ENCODE measurements around the gene NOXRED1.

Gene NOXRED1

GRCh38 chr14:77378701-77379100, 44.6 kb downstream of the NOXRED1 start:
- no peak for DNase-seq (ENCODE audit: extremely low read depth, low read depth)

GRCh38 chr14:77377502-77377844, 45.9 kb downstream of the NOXRED1 start:
- peak overlapping the region; percentile 60 for H3K4me3 ChIP-seq (replicated peaks; ENCODE audit: low read depth, low read length)
- no peak for DNase-seq (ENCODE audit: extremely low read depth, low read depth)
- no peak for TF ChIP-seq CTCF (IDR thresholded peaks at IDR 0.05; ENCODE audit: low read depth, low read length, missing control alignments)

More at GRCh38 chr14:77378701-77379100, 44.6 kb downstream of the NOXRED1 start:
- no peak for TF ChIP-seq CTCF (IDR thresholded peaks at IDR 0.05; ENCODE audit: low read depth, low read length, missing control alignments)
- no peak overlapping the region for H3K4me3 ChIP-seq (replicated peaks; ENCODE audit: low read depth, low read length)

- peak within 1 kb of the TSS; percentile 60 for H3K4me3 ChIP-seq (replicated peaks; ENCODE audit: low read depth, low read length)
- no peak for TF ChIP-seq CTCF (IDR thresholded peaks at IDR 0.05; ENCODE audit: low read depth, low read length, missing control alignments)
- peak; percentile 57 for DNase-seq (ENCODE audit: extremely low read depth, low read depth)
Measured at GRCh38 chr14:77376771-77377501, 46.4 kb downstream of the NOXRED1 start, which contains the start of the genes SAMD15 and TMED8. Gene SAMD15 (plus strand): TSS chr14:77377379. CDS start chr14:77377419, 40 bp downstream. Gene TMED8 (minus strand): TSS chr14:77377094. CDS start chr14:77377053, 41 bp downstream.

- DNase-seq (ENCODE audit: extremely low read depth, low read depth), result no peak
- H3K4me3 ChIP-seq (replicated peaks; ENCODE audit: low read depth, low read length), result peak overlapping the region; percentile 60
- no peak for TF ChIP-seq CTCF (IDR thresholded peaks at IDR 0.05; ENCODE audit: low read depth, low read length, missing control alignments)
Measured at GRCh38 chr14:77375973-77376770, 47.2 kb downstream of the NOXRED1 start.

GRCh38 chr14:77375164-77375950, 48.0 kb downstream of the NOXRED1 start:
- TF ChIP-seq CTCF (IDR thresholded peaks at IDR 0.05; ENCODE audit: low read depth, low read length, missing control alignments), result no peak
- no peak for DNase-seq (ENCODE audit: extremely low read depth, low read depth)
- peak overlapping the region; percentile 60 for H3K4me3 ChIP-seq (replicated peaks; ENCODE audit: low read depth, low read length)

- DNase-seq (ENCODE audit: extremely low read depth, low read depth), result no peak
- no peak overlapping the region for H3K4me3 ChIP-seq (replicated peaks; ENCODE audit: low read depth, low read length)
- TF ChIP-seq CTCF (IDR thresholded peaks at IDR 0.05; ENCODE audit: low read depth, low read length, missing control alignments), result no peak
Measured at GRCh38 chr14:77372304-77372841, 51.0 kb downstream of the NOXRED1 start.
